HepG2 (cell line): Measurements from ENCODE around the gene KMT5C. TPM values are rescaled to one million over a fixed set of nuclear protein-coding genes. Genes with fewer than 3 reads are reported as not detected.

Experiments
- CAMTA2 ChIP-seq: sonication (generic); formaldehyde crosslinking; IDR thresholded peaks from 2 replicates; pipeline ENCODE4 v1.4.0; 2020; ENCODE audit warnings: mild to moderate bottlenecking, missing genetic modification reagents, borderline replicate concordance
- GABPB1 ChIP-seq: IDR thresholded peaks from 2 replicates; pipeline ENCODE4 v1.6.1; 2016; ENCODE audit warnings: mild to moderate bottlenecking, missing genetic modification reagents, moderate library complexity, missing compliant biosample characterization
- KLF13 ChIP-seq: sonication (generic); formaldehyde crosslinking; IDR thresholded peaks from 2 replicates; pipeline ENCODE4 v1.4.0; 2020; ENCODE audit warnings: mild to moderate bottlenecking, missing genetic modification reagents
- NCOA1 ChIP-seq: sonication (generic); formaldehyde crosslinking; IDR thresholded peaks from 2 replicates; pipeline ENCODE4 v1.9.0; 2021; ENCODE audit warnings: missing genetic modification reagents
- SALL1 ChIP-seq: sonication (generic); formaldehyde crosslinking; IDR thresholded peaks from 2 replicates; pipeline ENCODE4 v1.8.0; 2022; ENCODE audit warnings: mild to moderate bottlenecking, missing genetic modification reagents
- SALL2 ChIP-seq: sonication (generic); formaldehyde crosslinking; IDR thresholded peaks from 2 replicates; pipeline ENCODE4 v1.8.1; 2023; ENCODE audit warnings: mild to moderate bottlenecking, missing genetic modification reagents, inconsistent platforms
- SMAD3 ChIP-seq: sonication (generic); formaldehyde crosslinking; IDR thresholded peaks from 2 replicates; pipeline ENCODE4 v1.4.0; 2020; ENCODE audit warnings: missing genetic modification reagents
- TOPORS ChIP-seq: sonication (generic); formaldehyde crosslinking; IDR thresholded peaks from 2 replicates; pipeline ENCODE4 v1.8.0; 2023; ENCODE audit warnings: mild to moderate bottlenecking, missing genetic modification reagents
- ZFP90 ChIP-seq: sonication (generic); formaldehyde crosslinking; IDR thresholded peaks from 2 replicates; pipeline ENCODE4 v1.8.0; 2022; ENCODE audit warnings: missing genetic modification reagents, mild to moderate bottlenecking, inconsistent platforms, borderline replicate concordance
- ZKSCAN8 ChIP-seq: IDR thresholded peaks from 2 replicates; pipeline ENCODE4 v1.6.1; 2016; ENCODE audit warnings: borderline replicate concordance, missing genetic modification reagents, missing compliant biosample characterization
- ZMAT3 ChIP-seq: sonication (generic); formaldehyde crosslinking; conservative IDR thresholded peaks from 2 replicates; pipeline ENCODE4 v1.7.0; 2021; ENCODE audit warnings: missing genetic modification reagents
- ZNF138 ChIP-seq: sonication (generic); formaldehyde crosslinking; IDR thresholded peaks from 2 replicates; pipeline ENCODE4 v1.5.0; 2020; ENCODE audit warnings: mild to moderate bottlenecking, low read depth, missing genetic modification reagents
- ZNF350 ChIP-seq: sonication (generic); formaldehyde crosslinking; IDR thresholded peaks from 2 replicates; pipeline ENCODE4 v1.4.0; 2020; ENCODE audit warnings: mild to moderate bottlenecking, low read depth, missing genetic modification reagents, borderline replicate concordance
- ZNF430 ChIP-seq: sonication (generic); formaldehyde crosslinking; IDR thresholded peaks from 2 replicates; pipeline ENCODE4 v1.9.0; 2021; ENCODE audit warnings: mild to moderate bottlenecking, missing genetic modification reagents
- ZNF773 ChIP-seq: sonication (generic); formaldehyde crosslinking; IDR thresholded peaks from 2 replicates; pipeline ENCODE4 v1.4.0; 2020; ENCODE audit warnings: missing genetic modification reagents, borderline replicate concordance
- polyA plus RNA-seq, 8 experiments: library from polyadenylated mRNA; depleted of rRNA in 3 of 8; stranded (reverse) in 7 of 8; unstranded in 1 of 8; fragments of >200 nt; fragmentation: Illumina TruSeq in 4 of 8; extraction: Trizol in 4 of 8; gene quantifications; 2 replicates each; pipeline versions ENCODE4 v1.2.1 to v1.2.3, GENCODE V29; 2011 to 2016; ENCODE audit warnings: low read depth in 4 of 8, missing spikeins in 1 of 8, mixed read lengths in 1 of 8; ENCODE audit not compliant: insufficient read depth in 1 of 8
- total RNA-seq, 5 experiments: library from RNA; depleted of rRNA; stranded (reverse); fragments of >200 nt; fragmentation: Illumina TruSeq; extraction: Trizol; gene quantifications; 2 replicates each; pipeline ENCODE4 v1.2.3, GENCODE V29; 2016; ENCODE audit warnings: low read depth in 1 of 5
- TF ChIP-seq, protein P1 (sequence below): sonication (generic); formaldehyde crosslinking; IDR thresholded peaks from 2 replicates; pipeline ENCODE4 v1.4.0; 2020; ENCODE audit warnings: missing genetic modification reagents
- TF ChIP-seq, protein P2 (sequence below): sonication (generic); formaldehyde crosslinking; IDR thresholded peaks from 2 replicates; pipeline ENCODE4 v1.4.0; 2020; ENCODE audit warnings: missing genetic modification reagents, borderline replicate concordance
- TF ChIP-seq, protein P3 (sequence below): sonication (generic); formaldehyde crosslinking; IDR thresholded peaks from 2 replicates; pipeline ENCODE4 v1.4.0; 2020; ENCODE audit warnings: mild to moderate bottlenecking, missing genetic modification reagents
- TF ChIP-seq, protein P4 (sequence below): sonication (generic); formaldehyde crosslinking; IDR thresholded peaks from 2 replicates; pipeline ENCODE4 v1.4.0; 2020; ENCODE audit warnings: missing genetic modification reagents
- TF ChIP-seq, protein P5 (sequence below): IDR thresholded peaks from 2 replicates; pipeline ENCODE4 v1.6.1; 2016

Gene KMT5C
- total and polyA plus RNA-seq, 2 of the 13 experiments (the other 11 are each of a cell fraction or from before 2014, with no cell fraction given) = 5.5 to 9.0 TPM

DNA sequence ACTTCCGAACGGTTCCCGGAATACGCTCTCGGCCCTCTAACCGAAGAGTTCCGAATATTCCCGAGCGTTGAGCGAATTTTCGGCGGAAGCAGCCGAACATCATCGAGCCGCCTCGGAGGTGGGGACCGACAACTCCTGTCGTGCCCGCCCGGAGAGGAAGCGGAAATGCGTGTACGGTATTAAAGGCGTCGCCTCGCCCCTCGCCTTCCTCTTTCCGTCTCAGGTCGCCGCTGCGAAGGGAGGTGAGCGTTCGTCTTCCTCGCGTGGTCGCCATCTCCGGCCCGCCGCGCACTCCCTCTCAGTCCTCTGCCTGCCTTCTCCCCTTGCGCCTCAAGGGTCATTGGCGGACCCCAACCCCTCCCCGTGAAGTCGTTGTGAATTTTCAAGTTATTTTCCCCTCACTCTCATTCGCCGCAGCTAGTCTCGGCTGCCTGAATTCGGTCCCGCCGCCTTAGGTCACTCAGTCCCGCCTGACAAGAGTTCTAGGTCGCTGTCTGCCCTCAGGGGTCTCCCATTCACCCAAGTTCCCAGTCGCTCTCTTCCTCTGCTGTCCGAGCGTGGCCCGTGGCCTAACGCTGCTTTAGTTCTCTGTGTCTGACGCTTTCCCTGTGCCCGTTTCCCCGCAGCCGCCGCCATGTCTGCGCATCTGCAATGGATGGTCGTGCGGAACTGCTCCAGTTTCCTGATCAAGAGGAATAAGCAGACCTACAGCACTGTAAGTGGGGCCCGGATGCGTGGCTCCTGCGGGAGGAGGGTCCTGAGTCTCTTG lies 46.2 kb downstream of the KMT5C start, which contains the start of gene RPL28 (continued):
- peak; percentile 83; the same call in 1 of the 2 replicates for TF ChIP-seq ZNF773 (CRISPR knock-in tag)
- 0 out of 2 replicates have a peak, but pooled peaks have one; percentile 63 for TF ChIP-seq ZKSCAN8 (CRISPR knock-in tag)
- peak; percentile 94 for TF ChIP-seq SMAD3
- TF ChIP-seq CAMTA2 (CRISPR knock-in tag) = peak; percentile 55; the same call in 1 of the 2 replicates
- TF ChIP-seq, protein P1, sequence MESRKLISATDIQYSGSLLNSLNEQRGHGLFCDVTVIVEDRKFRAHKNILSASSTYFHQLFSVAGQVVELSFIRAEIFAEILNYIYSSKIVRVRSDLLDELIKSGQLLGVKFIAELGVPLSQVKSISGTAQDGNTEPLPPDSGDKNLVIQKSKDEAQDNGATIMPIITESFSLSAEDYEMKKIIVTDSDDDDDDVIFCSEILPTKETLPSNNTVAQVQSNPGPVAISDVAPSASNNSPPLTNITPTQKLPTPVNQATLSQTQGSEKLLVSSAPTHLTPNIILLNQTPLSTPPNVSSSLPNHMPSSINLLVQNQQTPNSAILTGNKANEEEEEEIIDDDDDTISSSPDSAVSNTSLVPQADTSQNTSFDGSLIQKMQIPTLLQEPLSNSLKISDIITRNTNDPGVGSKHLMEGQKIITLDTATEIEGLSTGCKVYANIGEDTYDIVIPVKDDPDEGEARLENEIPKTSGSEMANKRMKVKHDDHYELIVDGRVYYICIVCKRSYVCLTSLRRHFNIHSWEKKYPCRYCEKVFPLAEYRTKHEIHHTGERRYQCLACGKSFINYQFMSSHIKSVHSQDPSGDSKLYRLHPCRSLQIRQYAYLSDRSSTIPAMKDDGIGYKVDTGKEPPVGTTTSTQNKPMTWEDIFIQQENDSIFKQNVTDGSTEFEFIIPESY (CRISPR knock-in tag) = peak; percentile 24; the same call in 1 of the 2 replicates
- TF ChIP-seq SALL1 = peak; percentile 85
- peak; percentile 93; the same call in 1 of the 2 replicates for TF ChIP-seq ZNF138 (CRISPR knock-in tag)
- no peak for TF ChIP-seq ZMAT3 (CRISPR knock-in tag)
- TF ChIP-seq ZNF430 (CRISPR knock-in tag) = no peak
- TF ChIP-seq SALL2 = peak; percentile 82
- TF ChIP-seq ZFP90 = peak; percentile 51; the same call in 1 of the 2 replicates
- TF ChIP-seq, protein P2, sequence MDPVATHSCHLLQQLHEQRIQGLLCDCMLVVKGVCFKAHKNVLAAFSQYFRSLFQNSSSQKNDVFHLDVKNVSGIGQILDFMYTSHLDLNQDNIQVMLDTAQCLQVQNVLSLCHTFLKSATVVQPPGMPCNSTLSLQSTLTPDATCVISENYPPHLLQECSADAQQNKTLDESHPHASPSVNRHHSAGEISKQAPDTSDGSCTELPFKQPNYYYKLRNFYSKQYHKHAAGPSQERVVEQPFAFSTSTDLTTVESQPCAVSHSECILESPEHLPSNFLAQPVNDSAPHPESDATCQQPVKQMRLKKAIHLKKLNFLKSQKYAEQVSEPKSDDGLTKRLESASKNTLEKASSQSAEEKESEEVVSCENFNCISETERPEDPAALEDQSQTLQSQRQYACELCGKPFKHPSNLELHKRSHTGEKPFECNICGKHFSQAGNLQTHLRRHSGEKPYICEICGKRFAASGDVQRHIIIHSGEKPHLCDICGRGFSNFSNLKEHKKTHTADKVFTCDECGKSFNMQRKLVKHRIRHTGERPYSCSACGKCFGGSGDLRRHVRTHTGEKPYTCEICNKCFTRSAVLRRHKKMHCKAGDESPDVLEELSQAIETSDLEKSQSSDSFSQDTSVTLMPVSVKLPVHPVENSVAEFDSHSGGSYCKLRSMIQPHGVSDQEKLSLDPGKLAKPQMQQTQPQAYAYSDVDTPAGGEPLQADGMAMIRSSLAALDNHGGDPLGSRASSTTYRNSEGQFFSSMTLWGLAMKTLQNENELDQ (CRISPR knock-in tag) = 0 out of 2 replicates have a peak, but pooled peaks have one; percentile 42
- TF ChIP-seq NCOA1 (CRISPR knock-in tag) = no peak
- TF ChIP-seq TOPORS = 0 out of 2 replicates have a peak, but pooled peaks have one; percentile 10
- TF ChIP-seq, protein P3, sequence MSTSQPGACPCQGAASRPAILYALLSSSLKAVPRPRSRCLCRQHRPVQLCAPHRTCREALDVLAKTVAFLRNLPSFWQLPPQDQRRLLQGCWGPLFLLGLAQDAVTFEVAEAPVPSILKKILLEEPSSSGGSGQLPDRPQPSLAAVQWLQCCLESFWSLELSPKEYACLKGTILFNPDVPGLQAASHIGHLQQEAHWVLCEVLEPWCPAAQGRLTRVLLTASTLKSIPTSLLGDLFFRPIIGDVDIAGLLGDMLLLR (CRISPR knock-in tag) = peak; percentile 89
- 0 out of 2 replicates have a peak, but pooled peaks have one; percentile 83 for TF ChIP-seq KLF13 (CRISPR knock-in tag)
- TF ChIP-seq, protein P4, sequence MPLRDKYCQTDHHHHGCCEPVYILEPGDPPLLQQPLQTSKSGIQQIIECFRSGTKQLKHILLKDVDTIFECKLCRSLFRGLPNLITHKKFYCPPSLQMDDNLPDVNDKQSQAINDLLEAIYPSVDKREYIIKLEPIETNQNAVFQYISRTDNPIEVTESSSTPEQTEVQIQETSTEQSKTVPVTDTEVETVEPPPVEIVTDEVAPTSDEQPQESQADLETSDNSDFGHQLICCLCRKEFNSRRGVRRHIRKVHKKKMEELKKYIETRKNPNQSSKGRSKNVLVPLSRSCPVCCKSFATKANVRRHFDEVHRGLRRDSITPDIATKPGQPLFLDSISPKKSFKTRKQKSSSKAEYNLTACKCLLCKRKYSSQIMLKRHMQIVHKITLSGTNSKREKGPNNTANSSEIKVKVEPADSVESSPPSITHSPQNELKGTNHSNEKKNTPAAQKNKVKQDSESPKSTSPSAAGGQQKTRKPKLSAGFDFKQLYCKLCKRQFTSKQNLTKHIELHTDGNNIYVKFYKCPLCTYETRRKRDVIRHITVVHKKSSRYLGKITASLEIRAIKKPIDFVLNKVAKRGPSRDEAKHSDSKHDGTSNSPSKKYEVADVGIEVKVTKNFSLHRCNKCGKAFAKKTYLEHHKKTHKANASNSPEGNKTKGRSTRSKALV = no peak
- TF ChIP-seq, protein P5, sequence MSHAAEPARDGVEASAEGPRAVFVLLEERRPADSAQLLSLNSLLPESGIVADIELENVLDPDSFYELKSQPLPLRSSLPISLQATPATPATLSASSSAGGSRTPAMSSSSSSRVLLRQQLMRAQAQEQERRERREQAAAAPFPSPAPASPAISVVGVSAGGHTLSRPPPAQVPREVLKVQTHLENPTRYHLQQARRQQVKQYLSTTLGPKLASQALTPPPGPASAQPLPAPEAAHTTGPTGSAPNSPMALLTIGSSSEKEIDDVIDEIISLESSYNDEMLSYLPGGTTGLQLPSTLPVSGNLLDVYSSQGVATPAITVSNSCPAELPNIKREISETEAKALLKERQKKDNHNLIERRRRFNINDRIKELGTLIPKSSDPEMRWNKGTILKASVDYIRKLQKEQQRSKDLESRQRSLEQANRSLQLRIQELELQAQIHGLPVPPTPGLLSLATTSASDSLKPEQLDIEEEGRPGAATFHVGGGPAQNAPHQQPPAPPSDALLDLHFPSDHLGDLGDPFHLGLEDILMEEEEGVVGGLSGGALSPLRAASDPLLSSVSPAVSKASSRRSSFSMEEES = peak; percentile 60
- peak; percentile 92 for TF ChIP-seq ZNF350 (CRISPR knock-in tag)
- peak; percentile 97 for TF ChIP-seq GABPB1
